Ammon's horn (tissue), 1 donor: Measurements from ENCODE around the gene ADGRD1.
"Not testable (repeated sequence)": the region's sequence is repeated elsewhere in the genome, so short reads cannot be mapped to it uniquely, and the experiment has no call there.

ENCODE experiments used
- DNase-seq: peaks from one replicate; pipeline ENCODE4 v3.0.0-alpha.2; 2016; ENCODE audit warnings: low spot score

ADGRD1 gene

GRCh38 chr12:131057211-131057721 is 103.6 kb downstream of the ADGRD1 start:
- peak; percentile 31 for DNase-seq

- no peak for DNase-seq
Observed at GRCh38 chr12:131057722-131058515, 104.2 kb downstream of the ADGRD1 start.

GRCh38 chr12:131058700-131059099 is 105.0 kb downstream of the ADGRD1 start:
- DNase-seq: no peak

- no peak for DNase-seq
Observed at GRCh38 chr12:131060011-131060703, 106.5 kb downstream of the ADGRD1 start.

GRCh38 chr12:131061041-131061806 is 107.5 kb downstream of the ADGRD1 start:
- no peak for DNase-seq

GRCh38 chr12:131063413-131063812 is 109.7 kb downstream of the ADGRD1 start:
- DNase-seq: no peak

- DNase-seq: no peak
Observed at GRCh38 chr12:131063960-131064359, 110.3 kb downstream of the ADGRD1 start.

- DNase-seq: no peak
Observed at GRCh38 chr12:131065279-131065678, 111.6 kb downstream of the ADGRD1 start.

GRCh38 chr12:131065801-131066200 is 112.1 kb downstream of the ADGRD1 start:
- DNase-seq: no peak

- no peak for DNase-seq
Observed at GRCh38 chr12:131066207-131066885, 112.6 kb downstream of the ADGRD1 start.

- DNase-seq: no peak
Observed at GRCh38 chr12:131066886-131067490, 113.3 kb downstream of the ADGRD1 start.

GRCh38 chr12:131067981-131068851 is 114.5 kb downstream of the ADGRD1 start:
- DNase-seq: no peak

- DNase-seq: not testable (repeated sequence)
Observed at GRCh38 chr12:131068926-131069720, 115.4 kb downstream of the ADGRD1 start.

- DNase-seq: not testable (repeated sequence)
Observed at GRCh38 chr12:131070136-131070535, 116.4 kb downstream of the ADGRD1 start.

GRCh38 chr12:131070668-131071067 is 117.0 kb downstream of the ADGRD1 start:
- DNase-seq: not testable (repeated sequence)

- not testable (repeated sequence) for DNase-seq
Observed at GRCh38 chr12:131071234-131071820, 117.6 kb downstream of the ADGRD1 start.

GRCh38 chr12:131071950-131072349 is 118.2 kb downstream of the ADGRD1 start:
- DNase-seq: not testable (repeated sequence)

- no peak for DNase-seq
Observed at GRCh38 chr12:131072451-131073230, 118.9 kb downstream of the ADGRD1 start.
